GM12878 (cell line): ENCODE results near the gene RASAL2.

Source experiments
- BHLHE40 ChIP-seq, 2 experiments: fragments of 450-650 bp in 1 of 2; IDR thresholded peaks; 2 replicates each; pipeline ENCODE4 v1.6.1; 2011 to 2017; ENCODE audit warnings: low read depth in 2 of 2, borderline replicate concordance in 1 of 2, improper control_type of control experiment in 1 of 2, low read length in 1 of 2, mild to moderate bottlenecking in 1 of 2
- CTCF ChIP-seq, 3 experiments: IDR thresholded peaks in 2 of 3; conservative IDR thresholded peaks in 1 of 3; 2 replicates each; pipeline ENCODE4 v1.5.1; 2011; ENCODE audit warnings: low read depth in 3 of 3, low read length in 3 of 3, mild to moderate bottlenecking in 3 of 3, control low read depth in 2 of 3, moderate library complexity in 2 of 3, inconsistent platforms in 1 of 3, mixed read lengths in 1 of 3; ENCODE audit not compliant: control insufficient read depth in 2 of 3, insufficient read depth in 1 of 3; ENCODE audit errors: extremely low read depth in 1 of 3
- HDAC2 ChIP-seq: fragments of 200-600 bp; sonication (generic); IDR thresholded peaks from 2 replicates; pipeline ENCODE4 v1.6.1; 2017
- NBN ChIP-seq: fragments of 450-650 bp; IDR thresholded peaks from 2 replicates; pipeline ENCODE4 v1.6.1; 2016
- POLR2A ChIP-seq: IDR thresholded peaks from 2 replicates; pipeline ENCODE4 v1.6.1; 2011; ENCODE audit warnings: low read depth, mild to moderate bottlenecking, low read length
- POLR2AphosphoS5 ChIP-seq: IDR thresholded peaks from 2 replicates; pipeline ENCODE4 v1.6.1; 2011; ENCODE audit warnings: mild to moderate bottlenecking, low read length, inconsistent platforms
- RAD51 ChIP-seq: fragments of 450-650 bp; IDR thresholded peaks from 2 replicates; pipeline ENCODE4 v1.6.1; 2016; ENCODE audit warnings: moderate library complexity, mild to moderate bottlenecking, inconsistent platforms
- TCF12 ChIP-seq: IDR thresholded peaks from 2 replicates; pipeline ENCODE4 v1.6.1; 2011; ENCODE audit warnings: low read depth, mild to moderate bottlenecking, low read length
- USF2 ChIP-seq: IDR thresholded peaks from 2 replicates; pipeline ENCODE4 v1.6.1; 2011; ENCODE audit warnings: low read depth, low read length, improper control_type of control experiment, borderline replicate concordance

GRCh38 chr1:178094739-178095645 is 1.1 kb downstream of the RASAL2 start:
- TF ChIP-seq NBN (no peak), USF2 (no peak), TCF12 (no peak), POLR2AphosphoS5 (no peak), CTCF (IDR thresholded peaks at IDR 0.05 in 2 of 3, conservative IDR thresholded peaks at IDR 0.05 in 1 of 3; ENCODE audit: control insufficient read depth in 2 of 3, extremely low read depth in 1 of 3, insufficient read depth in 1 of 3, low read depth in 3 of 3, low read length in 3 of 3) (no peak), RAD51 (0 out of 2 replicates have a peak, but pooled peaks have one; percentile 36), POLR2A (no peak), BHLHE40 (IDR thresholded peaks at IDR 0.05; ENCODE audit: borderline replicate concordance in 1 of 2, low read depth in 2 of 2, low read length in 1 of 2) (peak in 1 of 2 experiments; percentile 57; a peak in 2 of 4 replicates), HDAC2 (no peak)
